Activated CD4-positive, alpha-beta T cell treated with anti-CD3 and anti-CD28 coated beads, Interleukin-2, amount 10 ng/mL, durations not matched to agents 7 days and 5 days (primary cell): ENCODE measurements around the gene NPPB. TPM values are rescaled to one million over a fixed set of nuclear protein-coding genes. Genes with fewer than 3 reads are reported as not detected.
A peak's percentile ranks its signal among the peaks of the same experiment; 100 is the strongest.
"Not testable (repeated sequence)": the region's sequence is repeated elsewhere in the genome, so short reads cannot be mapped to it uniquely, and the experiment has no call there.

Experiments used
- CTCF ChIA-PET: fragments of 350-600 bp; sonication (Branson Sonifier 250); formaldehyde crosslinking; loops from one replicate; lab custom pipeline; 2021; ENCODE audit warnings: antibody characterized with exemption; lab: Charles Lee
- POLR2A ChIA-PET: fragments of 350-600 bp; sonication (Branson Sonifier 250); formaldehyde crosslinking; loops from one replicate; lab custom pipeline; 2021; ENCODE audit warnings: antibody characterized with exemption; lab: Charles Lee
- DNase-seq: peaks from one replicate; pipeline ENCODE4 v3.0.0-alpha.2; 2020
- H3K27ac Mint-ChIP-seq: one replicate; pipeline ENCODE4 v1.8.0; 2021; ENCODE audit warnings: mild to moderate bottlenecking, moderate library complexity, mixed read lengths
- H3K27me3 Mint-ChIP-seq: one replicate; pipeline ENCODE4 v1.8.0; 2021; ENCODE audit warnings: mixed read lengths
- H3K36me3 Mint-ChIP-seq: one replicate; pipeline ENCODE4 v1.8.0; 2021; ENCODE audit warnings: low read depth, mixed read lengths
- H3K4me1 Mint-ChIP-seq: one replicate; pipeline ENCODE4 v1.8.0; 2021; ENCODE audit warnings: mixed read lengths
- H3K4me3 Mint-ChIP-seq: one replicate; pipeline ENCODE4 v1.8.0; 2021; ENCODE audit warnings: mild to moderate bottlenecking, moderate library complexity, mixed read lengths
- H3K9me3 Mint-ChIP-seq: one replicate; pipeline ENCODE4 v1.8.0; 2021; ENCODE audit warnings: mixed read lengths
- total RNA-seq, 2 experiments: library from RNA; stranded (reverse); gene quantifications; one replicate each; pipeline ENCODE4 v1.2.3, GENCODE V29; 2021

The NPPB gene
- not detected for total RNA-seq

GRCh38 chr1:11858613-11858967, at the start of gene NPPB:
TSS of gene NPPB (minus strand) at chr1:11858945. CDS start at chr1:11858833, 112 bp downstream.
- Mint-ChIP-seq H3K27me3 (peaks cover 54% of the 10 kb centered on the region), H3K4me1 (peaks cover 1% of the 10 kb centered on the region), H3K36me3 (no peaks in the 10 kb centered on the region), H3K4me3 (no peak within 1 kb of the TSS), H3K27ac (no peak within 1 kb of the TSS), H3K9me3 (no peaks in the 10 kb centered on the region)
- no peak for DNase-seq
- ChIA-PET CTCF (no interaction called here), POLR2A (no interaction called here)

- Mint-ChIP-seq H3K9me3 (no peaks in the 10 kb centered on the region), H3K27ac (peak overlapping the region; percentile 99), H3K4me3 (peak overlapping the region; percentile 81), H3K27me3 (peaks cover 22% of the 10 kb centered on the region), H3K36me3 (no peaks in the 10 kb centered on the region), H3K4me1 (peaks cover 45% of the 10 kb centered on the region)
- peak; percentile 85 for DNase-seq
- ChIA-PET POLR2A (interaction anchor here (0.5 to 1.6 kb wide), 31 partner anchors 9 to 1861 kb away, joined by 3 to 13 read pairs (median 4); partner anchors contain the start of genes CLCN6, KIAA2013, MIIP and PLOD1), CTCF (interaction anchor here (0.6 to 2.9 kb wide), 21 partner anchors 9 to 308 kb away, joined by 3 to 17 read pairs (median 4); partner anchors contain the start of genes KIAA2013, MIIP and PLOD1)
These were observed 49.4 kb upstream of the NPPB start for GRCh38 chr1:11908095-11908675.

DNA sequence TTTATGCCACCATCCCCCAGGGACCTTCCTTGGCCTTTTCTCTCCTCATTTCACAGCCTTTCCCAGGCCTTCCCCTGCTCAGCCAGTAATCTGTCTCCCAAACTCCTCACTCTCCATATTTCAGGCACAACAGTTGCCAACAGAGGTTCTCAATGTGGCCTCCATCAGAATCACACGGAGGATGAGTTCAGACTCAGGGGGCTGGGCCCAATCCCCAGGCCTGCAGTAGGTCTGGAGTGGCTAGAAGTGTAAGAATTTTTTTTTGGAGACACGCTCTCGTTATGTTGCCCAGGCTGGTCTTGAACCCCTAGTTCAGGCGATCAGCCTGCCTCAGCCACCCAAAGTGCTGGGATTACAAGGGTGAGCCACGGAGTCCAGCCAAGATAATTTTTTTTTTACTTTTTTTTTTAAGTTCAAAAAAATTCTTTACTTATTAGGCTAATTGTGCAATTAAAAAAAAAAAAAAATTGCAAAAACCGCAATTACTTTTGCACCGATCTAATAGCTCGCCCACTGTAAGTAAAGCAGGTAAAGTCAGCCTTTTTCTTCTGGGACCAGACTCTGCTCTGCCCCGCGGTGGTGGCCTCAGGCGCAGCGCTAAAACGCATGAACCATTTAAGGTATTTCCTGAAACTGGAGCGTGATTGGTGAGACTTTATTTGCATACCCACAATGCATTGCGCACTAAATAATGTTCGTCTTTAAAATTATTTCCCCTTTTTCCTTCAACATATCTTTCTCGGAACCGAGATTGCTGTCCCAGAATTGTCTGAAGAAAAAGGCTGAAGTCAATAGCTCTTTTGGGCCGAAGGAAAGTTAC, 48.7 kb upstream of the NPPB start:
- Mint-ChIP-seq H3K4me1 (peaks cover 45% of the 10 kb centered on the region), H3K4me3 (peak overlapping the region; percentile 81), H3K27me3 (peaks cover 23% of the 10 kb centered on the region), H3K36me3 (no peaks in the 10 kb centered on the region), H3K27ac (peak overlapping the region; percentile 99), H3K9me3 (no peaks in the 10 kb centered on the region)
- DNase-seq, result peak; percentile 94
- ChIA-PET POLR2A (interaction anchor here (0.5 to 1.6 kb wide), 22 partner anchors 9 to 623 kb away, joined by 3 to 13 read pairs (median 4); partner anchors contain the start of genes CLCN6, KIAA2013 and MIIP), CTCF (interaction anchor here (0.5 to 1.9 kb wide), 24 partner anchors 8 to 309 kb away, joined by 3 to 7 read pairs (median 4); partner anchors contain the start of genes KIAA2013, MIIP and PLOD1)

DNA sequence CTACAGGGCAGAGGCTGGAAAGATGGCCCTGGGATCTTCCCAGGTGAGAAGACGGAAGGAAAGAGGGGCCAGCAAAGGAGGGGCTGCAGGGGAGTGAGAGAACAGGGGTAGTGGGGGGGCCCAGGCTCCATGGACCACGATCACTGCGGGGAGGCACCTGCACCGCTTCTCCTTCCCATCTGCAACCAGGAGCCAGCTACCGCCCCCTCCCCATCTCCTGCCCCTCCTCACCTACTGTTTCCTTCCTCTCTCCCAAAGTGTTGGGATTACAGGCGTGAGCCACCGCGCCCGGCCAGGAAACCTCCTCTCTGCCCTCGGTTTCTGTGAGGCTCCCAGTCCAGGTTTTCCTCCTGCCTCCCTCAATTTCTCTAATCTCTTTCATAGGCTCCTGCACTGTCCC, 48.1 kb upstream of the NPPB start:
- ChIA-PET POLR2A (no interaction called here), CTCF (interaction anchor here (1.2 to 1.9 kb wide), 3 partner anchors 28 to 69 kb away, joined by 3 to 7 read pairs (median 4); partner anchors contain the start of gene PLOD1)
- Mint-ChIP-seq H3K9me3 (no peaks in the 10 kb centered on the region), H3K27me3 (peaks cover 27% of the 10 kb centered on the region), H3K36me3 (no peaks in the 10 kb centered on the region), H3K4me3 (no peak overlapping the region), H3K27ac (no peak overlapping the region), H3K4me1 (peaks cover 45% of the 10 kb centered on the region)
- no peak for DNase-seq

GRCh38 chr1:11904978-11905377, 46.2 kb upstream of the NPPB start:
- Mint-ChIP-seq H3K27ac (no peak overlapping the region), H3K36me3 (no peaks in the 10 kb centered on the region), H3K4me1 (peaks cover 40% of the 10 kb centered on the region), H3K4me3 (no peak overlapping the region), H3K9me3 (no peaks in the 10 kb centered on the region), H3K27me3 (peaks cover 42% of the 10 kb centered on the region)
- ChIA-PET POLR2A (no interaction called here), CTCF (no interaction called here)
- DNase-seq, result no peak

GRCh38 chr1:11904156-11904555, 45.4 kb upstream of the NPPB start:
- POLR2A ChIA-PET, CTCF ChIA-PET, H3K4me3 Mint-ChIP-seq, DNase-seq, H3K36me3 Mint-ChIP-seq, H3K9me3 Mint-ChIP-seq, H3K27ac Mint-ChIP-seq: not testable (repeated sequence)
- Mint-ChIP-seq H3K27me3 (peaks cover 50% of the 10 kb centered on the region), H3K4me1 (peaks cover 34% of the 10 kb centered on the region)

- Mint-ChIP-seq H3K36me3 (no peaks in the 10 kb centered on the region), H3K4me3 (no peak overlapping the region), H3K27me3 (peaks cover 56% of the 10 kb centered on the region), H3K4me1 (peaks cover 28% of the 10 kb centered on the region), H3K27ac (no peak overlapping the region), H3K9me3 (no peaks in the 10 kb centered on the region)
- POLR2A ChIA-PET, result no interaction called here
- CTCF ChIA-PET, result no interaction called here
- DNase-seq, result no peak
These were observed 44.5 kb upstream of the NPPB start for GRCh38 chr1:11903210-11903609.

DNA sequence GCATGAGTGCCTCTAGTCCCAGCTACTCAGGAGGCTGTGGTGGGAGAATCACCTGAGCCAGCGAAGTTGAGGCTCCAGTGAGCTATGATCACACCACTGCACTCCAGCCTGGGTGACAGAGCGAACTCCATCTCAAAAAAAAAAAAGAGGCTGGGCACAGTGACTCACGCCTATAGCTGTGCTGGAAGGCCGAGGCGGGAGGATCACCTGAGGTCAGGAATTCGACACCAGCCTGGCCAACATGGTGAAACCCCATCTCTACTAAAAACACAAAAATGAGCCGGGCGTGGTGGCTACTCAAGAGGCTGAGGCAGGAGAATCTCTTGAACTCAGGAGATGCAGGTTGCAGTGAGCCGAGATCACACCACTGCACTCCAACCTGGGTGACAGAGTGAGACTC, 42.7 kb upstream of the NPPB start:
- peaks cover 67% of the 10 kb centered on the region for H3K27me3 Mint-ChIP-seq
- H3K9me3 Mint-ChIP-seq, POLR2A ChIA-PET, DNase-seq, H3K36me3 Mint-ChIP-seq, H3K4me3 Mint-ChIP-seq, CTCF ChIA-PET, H3K27ac Mint-ChIP-seq: not testable (repeated sequence)
- peaks cover 18% of the 10 kb centered on the region for H3K4me1 Mint-ChIP-seq

- Mint-ChIP-seq H3K27me3 (peaks cover 61% of the 10 kb centered on the region), H3K9me3 (no peaks in the 10 kb centered on the region), H3K4me3 (no peak overlapping the region), H3K36me3 (no peaks in the 10 kb centered on the region), H3K27ac (no peak overlapping the region), H3K4me1 (no peaks in the 10 kb centered on the region)
- ChIA-PET CTCF (interaction anchor here (1.4 kb wide), 1 partner anchor 9 kb away, joined by 7 read pairs; no protein-coding TSS in a partner anchor), POLR2A (interaction anchor here (1.0 kb wide), 1 partner anchor 9 kb away, joined by 4 read pairs; no protein-coding TSS in a partner anchor)
- peak; percentile 32 for DNase-seq
These were observed 40.2 kb upstream of the NPPB start for GRCh38 chr1:11898831-11899467.

- no peaks in the 10 kb centered on the region for H3K36me3 Mint-ChIP-seq
- H3K27ac Mint-ChIP-seq, result no peak overlapping the region
- H3K9me3 Mint-ChIP-seq, result no peaks in the 10 kb centered on the region
- no peaks in the 10 kb centered on the region for H3K4me1 Mint-ChIP-seq
- ChIA-PET POLR2A (interaction anchor here (1.0 kb wide), 1 partner anchor 10 kb away, joined by 4 read pairs; no protein-coding TSS in a partner anchor), CTCF (interaction anchor here (1.4 kb wide), 1 partner anchor 9 kb away, joined by 7 read pairs; no protein-coding TSS in a partner anchor)
- H3K27me3 Mint-ChIP-seq, result peaks cover 58% of the 10 kb centered on the region
- no peak overlapping the region for H3K4me3 Mint-ChIP-seq
- DNase-seq, result no peak
These were observed 39.5 kb upstream of the NPPB start for GRCh38 chr1:11898086-11898785.

DNA sequence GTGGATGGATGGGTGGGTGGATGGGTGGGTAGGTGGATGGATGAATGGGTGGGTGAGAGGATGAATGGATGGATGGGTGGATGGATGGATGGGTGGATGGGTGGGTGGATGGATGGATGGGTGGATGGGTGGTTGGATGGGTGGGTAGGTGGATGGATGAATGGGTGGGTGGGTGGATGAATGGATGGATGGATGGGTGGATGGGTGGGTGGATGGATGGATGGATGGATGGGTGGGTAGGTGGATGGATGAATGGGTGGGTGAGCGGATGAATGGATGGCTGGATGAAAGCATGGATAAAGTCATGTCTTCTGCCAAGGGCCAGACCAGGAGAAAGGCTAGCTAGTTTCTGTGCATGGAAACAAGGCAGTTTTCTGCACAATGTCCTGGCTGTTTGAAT, 35.8 kb upstream of the NPPB start:
- CTCF ChIA-PET, result interaction anchor here (0.9 kb wide), 1 partner anchor 56 kb away, joined by 3 read pairs; no protein-coding TSS in a partner anchor
- H3K4me1 Mint-ChIP-seq, POLR2A ChIA-PET: not testable (repeated sequence)

GRCh38 chr1:11893907-11894251, 35.1 kb upstream of the NPPB start:
- Mint-ChIP-seq H3K4me1 (no peaks in the 10 kb centered on the region), H3K27ac (no peak overlapping the region), H3K4me3 (no peak overlapping the region), H3K9me3 (no peaks in the 10 kb centered on the region), H3K27me3 (peaks cover 30% of the 10 kb centered on the region), H3K36me3 (no peaks in the 10 kb centered on the region)
- ChIA-PET CTCF (no interaction called here), POLR2A (no interaction called here)
- peak; percentile 74 for DNase-seq

More for the DNA sequence above, 35.8 kb upstream of the NPPB start:
- not testable (repeated sequence) for H3K36me3 Mint-ChIP-seq, DNase-seq, H3K4me3 Mint-ChIP-seq, H3K9me3 Mint-ChIP-seq, H3K27ac Mint-ChIP-seq
- peaks cover 36% of the 10 kb centered on the region for H3K27me3 Mint-ChIP-seq
